AG04449 (cell line): ENCODE results near the gene ALDH3B2.

ENCODE experiments used
- CTCF ChIA-PET: fragments of 350-600 bp; formaldehyde crosslinking; extraction: SDS; loops from one replicate; lab custom pipeline; 2021; ENCODE audit warnings: antibody characterized with exemption; lab: Yijun Ruan, JAX
- POLR2A ChIA-PET: fragments of 400-600, 350-600 bp; formaldehyde crosslinking; extraction: SDS; loops from one replicate; lab custom pipeline; 2020; ENCODE audit warnings: antibody characterized with exemption, inconsistent platforms; lab: Yijun Ruan, JAX
- DNase-seq: peaks from one replicate; pipeline ENCODE4 v3.0.0-alpha.2; 2010; ENCODE audit warnings: low read depth, low spot score
- H3K4me3 ChIP-seq: 2 replicates; pipeline ENCODE4 v1.5.1; 2011; ENCODE audit warnings: low read depth, mild to moderate bottlenecking, control low read depth, low read length
- CTCF ChIP-seq: IDR thresholded peaks from one replicate; pipeline ENCODE4 v1.5.1; 2011; ENCODE audit warnings: mild to moderate bottlenecking, moderate library complexity, low read length, control low read depth, inconsistent platforms; ENCODE audit not compliant: insufficient read depth; ENCODE audit errors: missing control alignments

ALDH3B2 gene

GRCh38 chr11:67616431-67617242 lies 57.8 kb downstream of the ALDH3B2 start:
- no peak for DNase-seq
- ChIA-PET POLR2A (no interaction called here), CTCF (interaction anchor here (1.4 to 7.7 kb wide), 4 partner anchors 8 to 23 kb away, joined by 3 to 104 read pairs (median 13); partner anchors contain the start of genes NUDT8 and TBX10)
- no peak for TF ChIP-seq CTCF
- H3K4me3 ChIP-seq = no peak overlapping the region

GRCh38 chr11:67615728-67616430 lies 58.5 kb downstream of the ALDH3B2 start:
- no peak overlapping the region for H3K4me3 ChIP-seq
- no peak for DNase-seq
- ChIA-PET POLR2A (no interaction called here), CTCF (interaction anchor here (2.6 to 7.7 kb wide), 3 partner anchors 8 to 13 kb away, joined by 12 to 104 read pairs (median 14); partner anchors contain the start of gene NUDT8)
- no peak for TF ChIP-seq CTCF

- ChIA-PET CTCF (interaction anchor here (1.1 to 7.7 kb wide), 13 partner anchors 8 to 55 kb away, joined by 3 to 104 read pairs (median 5); partner anchors contain the start of genes GSTP1 and NUDT8), POLR2A (no interaction called here)
- no peak overlapping the region for H3K4me3 ChIP-seq
- peak; percentile 52 for TF ChIP-seq CTCF
- DNase-seq = no peak
These were observed 59.4 kb downstream of the ALDH3B2 start for GRCh38 chr11:67614730-67615714.

GRCh38 chr11:67613960-67614715 lies 60.3 kb downstream of the ALDH3B2 start:
- no peak for DNase-seq

More at GRCh38 chr11:67613960-67614715, 60.3 kb downstream of the ALDH3B2 start:
- H3K4me3 ChIP-seq = peak overlapping the region; percentile 32; the same call in 1 of the 2 replicates
- ChIA-PET POLR2A (no interaction called here), CTCF (interaction anchor here (1.1 to 7.7 kb wide), 13 partner anchors 8 to 54 kb away, joined by 3 to 104 read pairs (median 5); partner anchors contain the start of genes GSTP1 and NUDT8)
- TF ChIP-seq CTCF = peak; percentile 81
